Measurements from ENCODE around the gene PRKCD.

Gene PRKCD

DNA sequence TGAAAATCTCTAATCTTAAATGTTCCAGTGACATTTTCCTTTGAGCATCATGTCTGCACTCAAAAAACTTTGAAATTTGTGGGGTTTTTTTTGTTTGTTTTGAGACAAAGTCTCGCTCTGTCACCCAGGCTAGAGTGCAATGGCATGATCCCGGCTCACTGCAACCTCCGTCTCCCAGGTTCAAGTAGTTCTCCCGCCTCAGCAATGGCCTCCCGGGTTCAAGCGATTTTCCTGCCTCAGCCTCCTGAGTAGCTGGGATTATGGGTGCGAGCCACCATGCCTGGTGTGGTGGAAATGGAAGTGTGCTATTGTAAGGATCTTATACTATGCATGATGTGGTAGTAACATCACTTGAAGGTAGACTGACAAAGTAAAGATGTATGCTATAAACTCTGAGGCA lies 52.3 kb downstream of the PRKCD start:
- DNase-seq (ENCODE audit: low read depth in 1 of 2, low spot score in 1 of 2): no peak

DNA sequence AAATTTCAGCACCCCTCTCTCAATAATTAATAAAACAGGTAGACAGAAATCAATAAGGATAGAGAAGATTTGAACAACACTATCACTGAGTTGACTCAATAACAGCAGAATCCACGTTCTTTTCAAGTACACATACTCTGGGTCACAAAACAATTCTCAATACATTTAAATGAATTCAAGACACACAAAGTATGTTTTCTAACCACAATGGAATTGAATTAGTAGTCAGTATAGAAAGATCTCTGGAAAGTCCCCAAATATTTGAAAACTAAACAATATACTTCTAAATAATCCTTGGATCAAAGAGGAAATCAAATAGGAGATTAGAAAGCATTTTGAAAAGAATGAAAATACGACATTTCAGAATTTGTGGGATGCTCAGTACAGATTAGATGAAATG lies 54.8 kb downstream of the PRKCD start:
- no peak for DNase-seq (ENCODE audit: low read depth in 1 of 2, low spot score in 1 of 2)

DNA sequence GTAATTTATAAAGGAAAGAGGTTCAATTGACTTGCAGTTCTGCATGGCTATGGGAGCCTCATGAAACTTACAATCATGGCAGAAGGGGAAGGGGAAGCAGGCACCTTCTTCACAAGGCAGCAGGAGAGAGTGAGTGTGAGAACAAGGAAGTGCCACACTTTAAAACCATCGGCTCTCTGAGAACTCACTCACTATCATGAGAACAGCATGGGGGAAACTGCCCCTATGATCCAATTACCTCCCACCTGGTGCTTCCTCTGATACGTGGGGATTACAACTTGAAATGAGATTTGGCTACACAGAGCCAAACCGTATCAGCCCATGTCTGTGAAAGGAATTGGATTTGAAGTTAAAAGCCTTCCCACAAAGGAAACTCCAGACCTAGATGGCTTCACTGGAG lies 55.7 kb downstream of the PRKCD start:
- DNase-seq (ENCODE audit: low read depth in 1 of 2, low spot score in 1 of 2): no peak

DNA sequence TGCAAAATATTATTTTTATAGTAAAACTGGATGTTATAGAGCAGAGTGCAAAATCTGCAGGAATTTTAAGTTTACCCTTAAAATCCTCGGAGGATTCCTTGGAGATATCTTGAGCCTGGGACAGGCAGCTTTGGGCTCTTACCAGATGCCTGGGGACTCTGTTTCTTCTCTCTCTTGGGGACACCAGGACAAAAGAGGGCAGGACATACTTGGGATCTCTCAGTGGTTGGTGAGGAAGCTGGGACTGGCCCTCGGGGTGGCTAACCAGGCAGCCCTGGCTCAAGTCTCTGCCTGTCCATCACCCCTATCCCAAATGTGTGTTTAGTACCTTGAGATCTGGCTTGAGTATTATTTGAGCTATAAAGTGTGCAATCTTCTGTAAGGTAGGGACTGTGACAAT lies 56.2 kb downstream of the PRKCD start:
- no peak for DNase-seq (ENCODE audit: low read depth in 1 of 2, low spot score in 1 of 2)

DNA sequence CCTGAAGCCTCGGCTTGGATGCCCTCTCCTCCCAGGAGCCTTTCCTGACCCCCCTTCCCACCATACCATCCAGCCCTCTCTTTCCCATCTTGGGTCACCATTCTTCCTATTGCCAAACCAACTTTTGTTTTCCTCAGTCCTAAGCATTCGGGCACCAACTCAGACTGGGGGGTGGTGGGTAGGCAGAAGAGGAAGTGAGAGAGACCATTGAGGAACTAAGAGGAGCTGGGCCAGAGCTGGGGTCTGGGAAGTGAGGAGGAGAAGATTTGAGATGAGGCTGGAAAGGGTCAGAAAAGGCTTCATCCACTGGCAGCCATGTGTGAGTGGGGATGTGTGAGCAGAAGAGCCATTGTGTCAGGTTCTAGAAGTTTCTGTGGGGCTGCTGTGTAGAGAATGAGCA lies 57.1 kb downstream of the PRKCD start:
- no peak for DNase-seq (ENCODE audit: low read depth in 1 of 2, low spot score in 1 of 2)

DNA sequence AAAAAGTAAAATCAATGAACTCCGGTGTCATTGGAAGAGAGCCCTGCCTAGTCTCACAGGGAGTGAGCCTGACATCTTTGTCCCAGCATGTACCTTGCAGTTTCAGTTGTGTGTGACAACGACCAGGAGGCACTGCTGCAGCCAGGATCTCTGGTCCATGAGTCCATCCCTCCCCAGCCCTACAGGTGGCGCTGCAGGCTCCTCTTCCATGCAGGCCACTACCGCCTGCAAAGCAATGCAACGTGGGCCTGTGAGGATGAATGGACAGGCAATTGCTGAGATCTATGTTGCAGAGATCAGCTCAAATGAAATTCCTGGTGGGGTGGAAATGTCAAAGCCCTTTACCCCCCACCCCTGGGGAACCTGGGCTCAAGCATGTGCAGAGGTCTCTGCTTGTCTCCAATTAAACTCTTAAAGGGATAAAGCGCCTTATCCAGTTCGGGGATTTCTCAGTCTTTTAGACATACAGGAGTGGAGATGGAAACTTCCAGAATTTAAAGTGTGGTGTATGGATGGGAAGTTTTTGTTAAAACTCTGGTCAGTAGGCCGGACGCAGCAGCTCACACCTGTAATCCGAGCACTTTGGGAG lies 59.0 kb downstream of the PRKCD start:
- peak; percentile 52 to 67 for DNase-seq (ENCODE audit: low read depth in 1 of 2, low spot score in 1 of 2)

DNA sequence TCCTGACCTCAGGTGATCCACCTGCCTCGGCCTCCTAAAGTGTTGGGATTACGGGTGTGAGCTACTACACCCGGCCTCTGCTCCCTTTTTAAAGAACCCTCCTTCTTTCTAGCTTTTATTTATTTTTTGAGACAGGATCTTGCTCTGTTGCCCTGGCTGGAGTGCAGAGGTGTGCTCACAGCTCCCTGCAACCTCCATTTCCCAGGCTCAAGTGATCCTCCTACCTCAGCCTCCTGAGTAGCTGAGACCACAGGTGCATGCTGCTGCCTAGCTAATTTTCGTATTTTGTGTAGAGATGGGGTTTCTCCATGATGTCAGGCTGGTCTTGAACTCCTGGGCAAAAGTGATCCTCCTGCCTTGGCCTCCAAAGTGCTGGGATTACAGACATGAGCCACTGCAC lies 60.3 kb downstream of the PRKCD start:
- DNase-seq (ENCODE audit: low read depth in 1 of 2, low spot score in 1 of 2): no peak

DNA sequence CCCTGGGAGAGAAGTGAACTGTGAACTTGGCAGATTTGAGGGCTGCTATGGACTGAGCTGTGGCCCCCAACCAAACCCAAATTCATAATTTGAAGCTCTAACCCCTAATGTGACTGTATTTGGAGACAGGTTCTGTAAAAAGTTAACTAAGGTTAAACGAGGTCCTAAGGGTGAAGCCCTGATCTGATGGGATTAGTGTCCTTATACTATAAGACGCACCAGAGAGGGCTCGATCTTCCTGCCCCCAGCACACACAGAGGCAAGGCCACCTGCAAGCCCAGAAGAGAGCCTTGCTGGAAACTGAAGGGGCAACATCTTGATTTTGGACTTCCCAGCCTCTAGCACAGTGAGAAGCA lies 60.8 kb downstream of the PRKCD start:
- no peak for DNase-seq (ENCODE audit: low read depth in 1 of 2, low spot score in 1 of 2)

DNA sequence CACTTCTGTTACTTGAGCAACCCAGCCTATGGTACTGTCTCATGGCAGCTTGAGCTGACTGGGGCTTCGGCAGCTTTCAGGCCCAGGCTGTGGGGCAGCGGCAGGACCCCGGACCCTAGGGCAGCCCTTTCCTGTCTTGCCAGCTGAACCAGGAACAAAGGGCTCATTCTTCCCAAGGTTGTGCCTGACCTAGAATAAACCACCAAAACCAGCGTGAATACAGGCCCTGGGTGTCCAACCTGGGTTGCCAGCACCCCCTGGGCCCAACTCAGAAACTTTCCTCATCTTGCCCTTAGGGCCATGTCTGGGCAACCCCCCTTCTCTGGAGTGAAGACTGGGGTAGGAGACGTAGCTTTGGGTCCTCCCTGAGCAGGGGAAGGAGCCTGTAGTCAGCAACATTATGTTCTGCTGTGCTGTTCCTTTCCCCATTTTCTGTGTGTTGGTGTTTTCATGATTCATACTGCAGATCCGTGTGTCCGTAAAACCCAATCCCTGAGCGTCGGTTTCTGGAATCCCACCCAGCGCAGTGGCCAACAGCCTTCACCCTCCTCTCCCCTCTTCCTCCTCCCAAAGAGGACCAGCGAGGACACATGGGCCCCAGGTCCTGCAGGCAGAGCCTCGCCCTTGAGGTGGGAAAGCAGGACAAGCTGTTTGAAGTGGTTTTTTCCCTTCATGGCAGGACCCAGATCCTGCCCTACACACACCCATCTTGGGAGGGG lies 61.3 kb downstream of the PRKCD start:
- no peak for DNase-seq (ENCODE audit: low read depth in 1 of 2, low spot score in 1 of 2)

DNA sequence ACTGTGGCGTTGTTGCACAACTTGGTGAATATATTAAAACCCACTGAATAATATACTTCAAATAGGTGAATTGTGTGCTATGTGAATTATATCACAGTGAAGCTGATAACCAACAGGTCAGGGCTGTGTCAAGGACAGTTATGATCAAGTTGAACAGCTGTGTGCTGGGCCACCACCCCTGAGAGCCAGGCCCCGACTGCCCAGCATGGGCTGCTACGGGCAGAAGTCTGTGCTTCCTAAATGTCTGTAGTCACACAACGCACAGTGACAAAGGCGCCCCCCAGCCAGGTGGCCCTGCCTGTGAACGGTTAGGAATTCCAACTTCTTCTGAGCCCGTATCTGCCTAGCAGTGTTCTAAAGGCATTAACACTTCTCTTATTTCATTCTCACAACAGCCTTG lies 62.0 kb downstream of the PRKCD start:
- DNase-seq (ENCODE audit: low read depth in 1 of 2, low spot score in 1 of 2): no peak

DNA sequence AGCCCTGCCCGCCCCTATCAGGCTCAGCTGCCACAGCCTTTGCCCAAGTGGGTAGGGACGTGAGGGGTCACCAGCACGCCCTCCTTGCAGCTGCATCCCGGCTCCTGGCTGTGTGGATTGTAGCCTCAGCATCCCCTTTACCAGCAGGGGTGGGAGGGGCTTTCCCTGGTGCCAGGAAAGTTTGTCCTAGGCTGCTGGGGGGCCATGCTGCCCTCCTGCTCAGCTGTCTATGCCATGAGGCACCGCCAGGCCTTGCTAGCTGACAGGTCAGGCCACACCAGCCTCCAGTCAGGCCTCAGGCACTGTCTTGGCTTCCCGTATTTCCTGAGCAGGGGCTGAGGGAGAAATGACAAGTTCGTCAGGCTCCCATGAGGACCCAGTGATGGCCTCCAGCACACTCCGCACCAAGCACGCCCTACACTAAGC lies 62.5 kb downstream of the PRKCD start:
- DNase-seq (ENCODE audit: low read depth in 1 of 2, low spot score in 1 of 2): no peak

DNA sequence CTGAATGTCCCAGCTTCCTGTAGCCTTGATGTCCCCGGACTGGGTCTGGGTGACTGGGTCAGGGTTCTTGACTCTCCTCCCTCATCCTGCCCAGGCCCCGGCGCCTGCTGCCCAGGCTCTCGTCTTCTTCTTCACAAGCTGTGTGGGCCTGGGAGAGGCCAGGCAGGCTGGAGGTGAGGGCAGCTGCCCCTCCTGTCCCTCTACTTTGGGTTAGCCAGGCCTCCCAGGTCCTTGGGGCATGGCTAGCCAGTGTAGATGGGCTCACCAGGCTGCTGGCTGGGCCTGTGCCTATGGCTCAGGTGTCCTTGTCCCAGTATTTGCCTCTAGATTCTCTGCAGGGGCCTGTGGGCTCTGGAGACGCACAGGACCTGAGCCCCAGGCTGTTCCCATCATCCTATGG lies 63.0 kb downstream of the PRKCD start:
- DNase-seq (ENCODE audit: low read depth in 1 of 2, low spot score in 1 of 2): no peak

DNA sequence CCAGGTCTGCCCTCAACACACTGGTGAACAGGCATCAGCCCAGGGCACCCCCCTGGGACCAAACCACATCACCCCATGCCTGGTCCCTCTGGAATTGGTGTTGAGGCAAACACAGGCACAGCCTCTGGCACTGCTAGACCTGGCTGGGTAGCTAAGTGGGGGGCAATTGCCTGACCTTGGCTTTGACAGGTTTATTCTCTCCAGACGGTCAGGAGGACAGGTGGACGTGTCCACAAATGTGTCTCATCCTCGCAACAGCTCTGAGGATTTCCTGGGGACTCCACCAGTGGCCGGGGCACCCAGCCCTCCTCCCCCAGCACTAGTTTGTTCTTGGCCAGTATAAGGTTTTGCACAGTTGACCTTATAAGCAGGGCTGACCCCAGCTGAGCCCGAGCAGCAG lies 63.5 kb downstream of the PRKCD start:
- DNase-seq (ENCODE audit: low read depth in 1 of 2, low spot score in 1 of 2): no peak

DNA sequence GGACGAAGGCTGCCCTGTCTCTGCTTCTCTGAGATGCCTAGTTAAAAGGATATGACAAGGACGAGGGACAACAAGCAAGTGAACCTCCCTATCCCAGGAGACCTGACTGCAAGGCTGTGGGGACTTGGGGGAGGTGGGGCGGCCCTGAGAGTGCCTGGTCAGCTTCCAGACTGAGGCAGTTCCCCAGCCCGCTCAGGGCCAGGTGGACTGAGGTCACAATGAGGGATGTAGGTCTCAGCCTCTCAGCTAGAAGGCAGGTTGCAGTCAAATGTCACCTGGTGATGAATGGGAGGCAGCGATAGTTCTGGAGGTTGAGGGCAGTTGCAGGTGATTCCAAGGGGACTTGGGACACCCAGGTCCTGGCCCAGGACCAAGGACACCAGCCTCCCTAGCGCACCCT lies 64.2 kb downstream of the PRKCD start:
- DNase-seq (ENCODE audit: low read depth in 1 of 2, low spot score in 1 of 2): no peak

DNA sequence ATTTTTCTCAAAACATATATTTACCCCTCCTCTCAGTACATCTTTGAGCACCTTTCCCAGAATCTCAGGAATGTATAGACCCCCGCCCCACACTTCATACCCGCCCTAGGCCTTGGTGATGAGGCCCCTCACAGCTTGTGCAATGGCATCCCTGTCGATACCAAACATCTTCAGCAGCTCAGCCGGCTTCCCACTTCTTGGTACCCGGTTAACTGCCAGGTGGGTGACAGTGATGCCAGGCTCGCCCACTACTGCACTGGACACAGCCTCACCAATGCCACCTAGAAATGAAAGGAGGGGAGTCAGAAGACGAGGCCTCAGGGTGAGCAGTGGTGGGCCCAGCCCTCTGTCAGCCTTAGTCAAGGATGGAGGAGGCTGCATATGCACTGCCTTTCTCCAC lies 64.6 kb downstream of the PRKCD start:
- DNase-seq (ENCODE audit: low read depth in 1 of 2, low spot score in 1 of 2): no peak

DNA sequence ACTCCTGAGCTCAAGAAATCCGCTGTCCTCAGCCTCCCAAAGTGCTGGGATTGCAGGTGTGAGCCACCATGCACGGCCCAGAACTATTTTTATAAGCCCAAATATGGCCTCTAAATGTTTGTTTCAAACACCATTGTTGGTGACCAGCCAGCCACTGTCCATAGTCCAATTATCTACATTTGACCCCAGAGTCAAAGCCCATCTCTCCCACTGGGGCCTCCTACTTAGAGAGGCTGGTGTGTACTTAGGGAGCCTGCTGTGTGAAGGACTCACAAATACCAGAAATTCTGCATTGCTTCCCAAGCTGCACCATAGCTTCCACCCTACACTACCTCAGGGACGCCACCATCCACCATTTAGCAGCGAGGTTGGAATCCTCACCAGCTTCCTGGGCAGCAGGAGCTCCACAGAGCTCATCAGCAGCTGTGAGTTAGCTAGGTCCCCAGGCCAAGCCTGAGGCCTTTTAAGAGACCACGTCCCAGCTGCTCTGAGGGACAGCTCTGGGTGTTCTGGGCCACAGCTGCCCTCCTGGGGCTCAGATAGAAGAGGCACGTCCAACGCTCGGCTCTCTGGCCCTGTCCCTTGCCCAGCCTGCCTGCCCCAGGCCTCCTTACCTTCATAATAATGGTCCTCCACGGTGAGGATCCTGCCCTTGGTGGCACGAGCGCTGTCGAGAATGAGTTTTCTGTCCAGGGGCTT lies 65.3 kb downstream of the PRKCD start:
- no peak for DNase-seq (ENCODE audit: low read depth in 1 of 2, low spot score in 1 of 2)

DNA sequence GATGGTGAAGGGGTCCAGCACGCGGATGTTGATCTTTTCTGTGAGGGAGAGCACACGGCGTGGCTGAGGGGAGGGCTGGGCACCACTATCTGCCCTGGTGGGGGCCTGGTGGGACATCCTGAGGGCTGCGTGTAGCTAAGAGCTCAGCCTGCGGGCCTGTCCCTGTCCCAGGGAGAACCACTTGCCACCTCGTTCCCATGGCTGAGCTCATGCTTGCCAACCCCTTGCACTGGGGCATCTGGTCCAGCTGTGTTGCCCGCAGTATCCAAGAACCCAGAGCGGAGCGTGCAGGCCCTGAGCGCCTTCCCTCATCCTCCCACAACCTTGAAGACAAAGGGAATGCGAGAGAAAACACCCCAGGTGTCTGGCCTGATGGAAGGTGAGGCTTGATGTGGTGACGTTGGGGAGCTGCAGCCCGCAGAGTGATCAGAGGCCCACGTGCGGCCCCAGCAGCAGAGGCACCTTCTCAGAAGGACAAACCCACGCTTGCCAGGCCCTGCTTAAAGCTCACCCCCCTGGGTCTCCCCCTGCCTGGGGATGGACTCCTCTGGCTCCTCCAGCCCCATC lies 65.9 kb downstream of the PRKCD start:
- no peak for DNase-seq (ENCODE audit: low read depth in 1 of 2, low spot score in 1 of 2)

DNA sequence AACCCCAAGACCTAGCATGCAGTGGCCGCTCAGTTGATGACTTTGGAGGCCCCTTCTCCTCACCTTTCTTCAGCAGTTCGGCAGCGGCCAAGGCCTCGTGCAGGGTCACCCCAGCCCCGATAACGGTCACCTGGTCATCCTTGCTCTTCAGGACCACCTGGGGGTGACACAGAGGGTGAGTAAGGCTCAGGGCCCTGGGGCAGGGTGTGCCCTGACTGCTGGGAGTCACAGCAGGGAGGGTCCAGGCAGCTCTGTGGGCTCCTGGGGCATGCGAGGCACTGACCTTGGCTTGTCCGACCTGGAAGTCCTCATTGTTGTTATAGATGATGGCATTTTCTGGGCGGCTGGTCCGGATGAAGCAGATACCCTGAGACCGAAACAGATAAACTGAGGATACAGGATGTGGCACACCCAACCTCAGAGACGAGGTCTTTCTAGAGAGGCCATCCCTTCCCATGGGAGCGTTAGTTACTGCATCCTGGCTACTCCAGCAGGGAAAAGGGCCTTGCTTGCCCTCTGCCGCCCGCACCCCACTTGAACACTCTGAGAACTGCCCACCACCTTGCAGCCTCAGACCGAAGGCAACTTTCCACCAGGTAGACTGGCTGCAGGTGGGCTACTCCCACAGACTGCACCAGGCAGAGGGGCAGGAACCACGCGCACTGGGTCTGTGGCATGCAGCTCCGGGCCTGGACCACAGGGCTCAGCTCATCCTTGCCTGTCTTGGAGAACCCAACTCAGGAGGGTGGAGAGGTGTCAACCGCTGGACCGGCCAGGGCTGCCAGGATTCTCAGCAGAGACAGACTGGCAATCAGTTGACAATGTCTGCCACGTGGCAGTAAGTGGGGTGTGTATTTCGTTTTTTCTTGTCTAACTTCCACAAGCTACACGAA lies 67.2 kb downstream of the PRKCD start:
- no peak for DNase-seq (ENCODE audit: low read depth in 1 of 2, low spot score in 1 of 2)

DNA sequence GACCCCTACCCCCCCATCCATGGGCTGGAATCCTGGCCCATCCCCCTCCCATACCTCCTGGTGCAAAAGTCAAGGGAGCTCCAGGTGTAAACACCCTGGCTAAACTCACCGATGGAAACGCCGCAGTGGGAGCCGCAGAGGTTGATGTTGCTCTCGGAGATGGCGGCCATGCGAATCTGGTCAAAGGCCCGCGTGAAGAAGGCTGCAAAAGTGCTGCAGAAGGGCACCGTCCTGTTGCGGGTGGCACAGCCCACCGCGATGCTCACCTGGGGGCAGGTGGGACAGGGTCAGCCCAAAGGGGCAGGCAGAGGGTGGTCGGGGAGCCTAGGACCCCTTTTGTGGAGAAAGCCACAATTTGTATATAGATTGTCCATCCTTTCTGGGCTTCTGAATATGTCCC lies 68.2 kb downstream of the PRKCD start:
- no peak for DNase-seq (ENCODE audit: low read depth in 1 of 2, low spot score in 1 of 2)

DNA sequence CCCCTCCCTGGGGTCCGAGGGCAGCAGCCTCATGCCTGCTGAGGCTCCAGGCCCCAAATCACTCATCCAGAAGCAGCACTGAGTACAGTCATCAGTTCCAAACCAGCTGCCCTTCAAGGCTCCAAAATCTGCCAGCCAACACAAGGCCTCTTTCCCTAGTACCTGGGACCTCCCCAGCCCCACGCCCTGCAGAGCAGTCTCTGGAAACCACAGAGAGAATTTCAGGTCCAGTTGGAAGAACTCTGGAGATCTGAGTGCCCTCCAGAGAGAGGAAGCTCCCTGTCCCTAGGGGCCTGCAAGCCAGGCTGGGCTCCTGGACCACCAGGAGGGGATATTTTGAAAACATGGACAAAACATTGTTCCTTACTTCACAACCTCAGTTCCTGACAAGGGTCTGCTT lies 68.6 kb downstream of the PRKCD start:
- no peak for DNase-seq (ENCODE audit: low read depth in 1 of 2, low spot score in 1 of 2)

DNA sequence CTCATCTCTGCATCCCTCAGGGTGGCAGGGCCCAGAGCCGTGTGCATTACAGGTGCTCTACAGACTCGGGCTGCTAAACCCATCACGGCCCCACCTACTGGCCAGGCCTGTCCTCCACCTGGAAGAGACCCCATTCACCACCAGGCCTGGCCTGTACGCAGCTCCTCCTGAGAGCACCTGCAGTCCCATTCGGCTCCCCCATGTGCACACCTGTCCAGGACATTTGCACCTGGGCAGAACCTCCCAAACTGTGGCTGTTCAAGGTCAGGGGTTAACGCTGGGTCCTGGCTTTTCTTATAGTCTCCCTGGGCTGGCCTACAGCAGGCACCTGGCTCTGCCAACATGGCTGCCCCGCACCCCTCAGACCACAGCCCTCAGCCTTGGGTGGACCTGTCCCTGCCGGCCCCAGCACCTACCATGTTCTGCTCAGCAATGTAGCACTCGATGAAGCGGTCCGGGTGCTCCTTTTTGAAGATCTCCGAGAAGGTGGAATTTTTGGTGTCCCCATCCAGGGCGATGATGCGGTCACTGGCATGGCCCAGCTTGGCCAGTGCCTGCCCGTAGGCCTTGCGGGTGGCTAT lies 69.1 kb downstream of the PRKCD start:
- no peak for DNase-seq (ENCODE audit: low read depth in 1 of 2, low spot score in 1 of 2)

All from activated CD4-positive, alpha-beta T cell treated with anti-CD3 and anti-CD28 coated beads, Interleukin-2, amount 50 U/mL, for 24 hours (primary cell).